Right atrium auricular region (tissue), 2 donors: ENCODE data around the gene CCL5. TPM values are rescaled to one million over a fixed set of nuclear protein-coding genes. Genes with fewer than 3 reads are reported as not detected.

ENCODE experiments used
- DNase-seq: peaks from one replicate; pipeline ENCODE4 v3.0.0-alpha.2; 2019; ENCODE audit warnings: low spot score
- H3K27ac ChIP-seq, 2 donors: fragments of 200-600 bp; sonication (generic); 1 replicate in 1 of 2; 2 replicates in 1 of 2; pipeline ENCODE4 v1.5.1; 2016 to 2019
- H3K27me3 ChIP-seq, 2 donors: fragments of 200-600 bp; sonication (generic); one replicate each; pipeline versions ENCODE4 v1.5.1 to v1.6.0; 2017 to 2019
- H3K36me3 ChIP-seq: fragments of 200-600 bp; sonication (generic); one replicate; pipeline ENCODE4 v1.5.1; 2016
- H3K4me1 ChIP-seq, 2 donors: fragments of 200-600 bp; sonication (generic); one replicate each; pipeline versions ENCODE4 v1.5.1 to v1.6.0; 2017 to 2019
- H3K4me3 ChIP-seq, 2 donors: fragments of 200-600 bp; sonication (generic); 1 replicate in 1 of 2; 2 replicates in 1 of 2; pipeline ENCODE4 v1.5.1; 2017 to 2019; ENCODE audit warnings: mild to moderate bottlenecking in 1 of 2, moderate library complexity in 1 of 2
- H3K9me3 ChIP-seq, 2 donors: fragments of 200-600 bp; sonication (generic); one replicate each; pipeline ENCODE4 v1.5.1; 2019
- CTCF ChIP-seq, 2 donors: fragments of 200-600 bp; sonication (generic); IDR thresholded peaks; one replicate each; pipeline ENCODE4 v1.5.1; 2019; ENCODE audit warnings: antibody characterized with exemption in 2 of 2
- total RNA-seq, 2 donors: library from RNA; depleted of rRNA; stranded (reverse); fragments of >200 nt; gene quantifications; one replicate each; pipeline ENCODE4 v1.1.0, GENCODE V29; 2016

Gene CCL5
- total RNA-seq, 2 donors from 2014 or later = 1.0 to 3.1 TPM

GRCh38 chr17:35856603-35857002 lies 23.6 kb downstream of the CCL5 start:
- no peaks in the 10 kb centered on the region for H3K4me1 ChIP-seq
- H3K27ac ChIP-seq = no peak overlapping the region
- no peaks in the 10 kb centered on the region for H3K27me3 ChIP-seq
- no peaks in the 10 kb centered on the region for H3K36me3 ChIP-seq
- TF ChIP-seq CTCF (IDR thresholded peaks at IDR 0.05) = no peak
- DNase-seq = no peak
- no peaks in the 10 kb centered on the region for H3K9me3 ChIP-seq
- no peak overlapping the region for H3K4me3 ChIP-seq

GRCh38 chr17:35855965-35856364 lies 24.2 kb downstream of the CCL5 start:
- H3K36me3 ChIP-seq = no peaks in the 10 kb centered on the region
- H3K4me3 ChIP-seq = no peak overlapping the region
- no peaks in the 10 kb centered on the region for H3K27me3 ChIP-seq
- H3K9me3 ChIP-seq = no peaks in the 10 kb centered on the region
- no peak for TF ChIP-seq CTCF (IDR thresholded peaks at IDR 0.05)
- no peaks in the 10 kb centered on the region for H3K4me1 ChIP-seq
- DNase-seq = no peak
- H3K27ac ChIP-seq = no peak overlapping the region

GRCh38 chr17:35849469-35850348 lies 30.5 kb downstream of the CCL5 start:
- H3K4me3 ChIP-seq = no peak overlapping the region
- peak; percentile 62 for DNase-seq
- H3K9me3 ChIP-seq = no peaks in the 10 kb centered on the region
- no peak overlapping the region for H3K27ac ChIP-seq
- no peaks in the 10 kb centered on the region for H3K4me1 ChIP-seq
- TF ChIP-seq CTCF (IDR thresholded peaks at IDR 0.05) = peak; percentile 44 to 81
- peaks cover 43% of the 10 kb centered on the region for H3K36me3 ChIP-seq
- no peaks in the 10 kb centered on the region for H3K27me3 ChIP-seq

GRCh38 chr17:35847633-35848373 lies 32.4 kb downstream of the CCL5 start:
- no peak for TF ChIP-seq CTCF (IDR thresholded peaks at IDR 0.05)
- Histone ChIP-seq H3K4me3 (no peak overlapping the region), H3K9me3 (no peaks in the 10 kb centered on the region), H3K4me1 (no peaks in the 10 kb centered on the region), H3K27ac (no peak overlapping the region), H3K27me3 (no peaks in the 10 kb centered on the region), H3K36me3 (peaks cover 62% of the 10 kb centered on the region)
- no peak for DNase-seq

- no peak for TF ChIP-seq CTCF (IDR thresholded peaks at IDR 0.05)
- DNase-seq = no peak
- no peak overlapping the region for H3K27ac ChIP-seq
- no peaks in the 10 kb centered on the region for H3K9me3 ChIP-seq
- no peak overlapping the region for H3K4me3 ChIP-seq
- H3K27me3 ChIP-seq = no peaks in the 10 kb centered on the region
- H3K4me1 ChIP-seq = no peaks in the 10 kb centered on the region
- peaks cover 70% of the 10 kb centered on the region for H3K36me3 ChIP-seq
Observed at GRCh38 chr17:35847006-35847405, 33.2 kb downstream of the CCL5 start.
